Uterus (tissue), 4 donors: ENCODE data around the gene SELENOV. TPM values are rescaled to one million over a fixed set of nuclear protein-coding genes. Genes with fewer than 3 reads are reported as not detected.

Experiments used
- DNase-seq, 2 donors: peaks; one replicate each; pipeline ENCODE4 v3.0.0-alpha.2; 2019 to 2020
- H3K27ac ChIP-seq, 2 donors: fragments of 200-600 bp; sonication (generic); 1 replicate in 1 of 2; 2 replicates in 1 of 2; pipeline ENCODE4 v1.5.1; 2016 to 2018
- H3K27me3 ChIP-seq, 2 donors: fragments of 200-600 bp; sonication (generic); one replicate each; pipeline ENCODE4 v1.5.1; 2018 to 2019; ENCODE audit warnings: control low read depth in 1 of 2
- H3K36me3 ChIP-seq, 2 donors: fragments of 200-600 bp; sonication (generic); one replicate each; pipeline ENCODE4 v1.5.1; 2019; ENCODE audit warnings: control low read depth in 1 of 2
- H3K4me1 ChIP-seq, 2 donors: fragments of 200-600 bp; sonication (generic); one replicate each; pipeline ENCODE4 v1.5.1; 2018 to 2019; ENCODE audit warnings: control low read depth in 1 of 2
- H3K4me3 ChIP-seq, 2 donors: fragments of 200-600 bp; sonication (generic); 1 replicate in 1 of 2; 2 replicates in 1 of 2; pipeline ENCODE4 v1.5.1; 2018 to 2019; ENCODE audit warnings: mild to moderate bottlenecking in 1 of 2
- H3K9me3 ChIP-seq, 2 donors: fragments of 200-600 bp; sonication (generic); one replicate each; pipeline ENCODE4 v1.5.1; 2019; ENCODE audit warnings: control low read depth in 1 of 2
- POLR2A ChIP-seq, 2 donors: fragments of 450-650 bp; IDR thresholded peaks; one replicate each; pipeline ENCODE4 v1.6.1; 2016; ENCODE audit warnings: antibody characterized with exemption in 2 of 2, mild to moderate bottlenecking in 1 of 2, moderate library complexity in 1 of 2
- intact Hi-C: fragments of 100-400 bp; cut with DNase I; formaldehyde crosslinking; loops from one replicate; pipeline ENCODE4 v1.15.1; 2023; ENCODE audit warnings: low total_unique reads
- total RNA-seq, 4 donors: library from RNA; depleted of rRNA in 3 of 4; stranded (reverse); fragments of >200 nt in 3 of 4; gene quantifications; one replicate each; pipeline versions ENCODE4 v1.1.0 to v1.2.4, GENCODE V29; 2014 to 2023
- TF ChIP-seq, protein P1 (sequence below), 4 experiments: fragments of 200-600 bp in 2 of 4; fragments of 450-650 bp in 2 of 4; sonication (generic) in 2 of 4; IDR thresholded peaks; one replicate each; pipeline ENCODE4 v1.5.1; 2016 to 2019; ENCODE audit warnings: antibody characterized with exemption in 4 of 4, mild to moderate bottlenecking in 2 of 4, moderate library complexity in 1 of 4
- donor health status: DM: yes; HTN: yes; CAD: no.

Gene SELENOV
- total RNA-seq, 4 donors from 2014 or later = 0.41 TPM; not detected in 3

DNA sequence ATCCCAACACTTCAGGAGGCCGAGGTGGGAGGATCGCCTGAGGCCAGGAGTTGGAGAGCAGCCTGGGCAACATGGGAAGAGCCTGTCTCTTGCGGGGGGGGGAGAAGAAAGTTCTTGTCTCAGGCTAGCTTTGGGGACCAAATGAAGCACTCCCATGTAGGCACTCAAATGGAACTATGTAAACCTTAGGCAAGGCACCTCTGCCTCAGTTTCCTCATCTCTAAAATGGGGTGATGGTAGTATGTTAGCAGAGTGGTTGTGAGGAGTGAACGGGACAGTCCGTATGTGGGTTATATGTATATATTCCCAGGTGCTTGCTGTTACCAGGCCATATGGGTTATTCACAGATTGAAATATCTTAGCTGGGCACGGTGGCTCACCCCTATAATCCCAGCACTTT, 22.7 kb upstream of the SELENOV start:
- peaks cover under 1 to 7% of the 10 kb centered on the region in 2 donors for H3K27me3 ChIP-seq
- no peak overlapping the region for H3K27ac ChIP-seq
- no peak overlapping the region for H3K4me3 ChIP-seq
- H3K4me1 ChIP-seq = no peaks in the 10 kb centered on the region
- DNase-seq = no peak
- TF ChIP-seq, protein P1, sequence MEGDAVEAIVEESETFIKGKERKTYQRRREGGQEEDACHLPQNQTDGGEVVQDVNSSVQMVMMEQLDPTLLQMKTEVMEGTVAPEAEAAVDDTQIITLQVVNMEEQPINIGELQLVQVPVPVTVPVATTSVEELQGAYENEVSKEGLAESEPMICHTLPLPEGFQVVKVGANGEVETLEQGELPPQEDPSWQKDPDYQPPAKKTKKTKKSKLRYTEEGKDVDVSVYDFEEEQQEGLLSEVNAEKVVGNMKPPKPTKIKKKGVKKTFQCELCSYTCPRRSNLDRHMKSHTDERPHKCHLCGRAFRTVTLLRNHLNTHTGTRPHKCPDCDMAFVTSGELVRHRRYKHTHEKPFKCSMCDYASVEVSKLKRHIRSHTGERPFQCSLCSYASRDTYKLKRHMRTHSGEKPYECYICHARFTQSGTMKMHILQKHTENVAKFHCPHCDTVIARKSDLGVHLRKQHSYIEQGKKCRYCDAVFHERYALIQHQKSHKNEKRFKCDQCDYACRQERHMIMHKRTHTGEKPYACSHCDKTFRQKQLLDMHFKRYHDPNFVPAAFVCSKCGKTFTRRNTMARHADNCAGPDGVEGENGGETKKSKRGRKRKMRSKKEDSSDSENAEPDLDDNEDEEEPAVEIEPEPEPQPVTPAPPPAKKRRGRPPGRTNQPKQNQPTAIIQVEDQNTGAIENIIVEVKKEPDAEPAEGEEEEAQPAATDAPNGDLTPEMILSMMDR (IDR thresholded peaks at IDR 0.05) = no peak
- no peak for TF ChIP-seq POLR2A (IDR thresholded peaks at IDR 0.05)
- intact Hi-C loops = no loop called here
- H3K9me3 ChIP-seq = no peaks in the 10 kb centered on the region
- no peaks in the 10 kb centered on the region for H3K36me3 ChIP-seq

DNA sequence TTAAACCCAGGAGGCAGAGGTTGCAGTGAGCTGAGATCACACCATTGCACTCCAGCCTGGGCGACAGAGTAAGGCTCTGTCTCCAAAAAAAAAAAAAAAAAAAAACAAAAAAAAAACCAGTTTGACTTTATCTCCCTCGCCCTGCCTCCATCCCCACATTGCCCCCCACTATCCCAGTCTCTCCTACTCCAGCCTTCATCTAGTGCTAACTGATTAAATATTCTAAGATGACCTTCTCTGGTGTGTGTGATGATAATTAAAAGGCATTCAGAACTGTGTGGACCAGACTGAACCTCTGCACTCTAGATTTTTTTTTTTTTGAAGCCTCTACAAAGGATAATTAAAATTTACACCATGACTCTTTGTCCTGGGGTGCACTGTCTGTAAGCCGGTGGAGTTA, 22.2 kb upstream of the SELENOV start:
- TF ChIP-seq, protein P1 (IDR thresholded peaks at IDR 0.05) = no peak
- H3K4me1 ChIP-seq = peaks cover 0 to 2% of the 10 kb centered on the region in 2 donors
- H3K4me3 ChIP-seq = no peak overlapping the region
- H3K9me3 ChIP-seq = no peaks in the 10 kb centered on the region
- H3K27ac ChIP-seq = no peak overlapping the region
- peaks cover 6 to 11% of the 10 kb centered on the region in 2 donors for H3K27me3 ChIP-seq
- intact Hi-C loops = no loop called here
- DNase-seq = no peak
- no peaks in the 10 kb centered on the region for H3K36me3 ChIP-seq

GRCh38 chr19:39494661-39495060, 20.3 kb upstream of the SELENOV start:
- intact Hi-C loops = no loop called here
- Histone ChIP-seq H3K9me3 (no peaks in the 10 kb centered on the region), H3K27ac (no peak overlapping the region), H3K4me3 (no peak overlapping the region), H3K36me3 (no peaks in the 10 kb centered on the region), H3K27me3 (peaks cover 16 to 21% of the 10 kb centered on the region in 2 donors), H3K4me1 (peaks cover 0 to 15% of the 10 kb centered on the region in 2 donors)
- no peak for DNase-seq
- TF ChIP-seq POLR2A (IDR thresholded peaks at IDR 0.05) = no peak
- TF ChIP-seq, protein P1 (IDR thresholded peaks at IDR 0.05) = no peak

DNA sequence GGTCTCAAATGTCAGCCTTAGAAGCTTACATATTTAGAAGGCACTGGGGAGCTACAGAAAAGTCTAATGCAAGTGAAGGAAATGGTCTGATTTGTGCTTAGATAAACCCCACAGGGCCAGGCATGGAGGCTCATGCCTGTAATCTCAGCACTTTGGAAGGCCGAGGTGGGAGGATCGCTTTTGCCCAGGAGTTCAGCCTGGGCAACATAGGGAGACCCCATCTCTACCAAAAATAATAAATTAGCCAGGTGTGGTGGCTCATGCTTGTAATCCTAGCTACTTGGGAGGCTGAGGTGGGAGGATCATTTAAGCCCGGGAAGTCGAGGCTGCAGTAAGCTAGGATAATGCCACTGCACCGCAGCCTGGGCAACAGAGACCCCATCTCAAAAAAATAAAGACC, 18.9 kb upstream of the SELENOV start:
- Histone ChIP-seq H3K36me3 (no peaks in the 10 kb centered on the region), H3K27me3 (peaks cover 16 to 21% of the 10 kb centered on the region in 2 donors), H3K4me1 (peaks cover 0 to 15% of the 10 kb centered on the region in 2 donors), H3K27ac (no peak overlapping the region), H3K4me3 (no peak overlapping the region), H3K9me3 (no peaks in the 10 kb centered on the region)
- intact Hi-C loops = no loop called here
- DNase-seq = no peak
- TF ChIP-seq, protein P1 (IDR thresholded peaks at IDR 0.05) = no peak
- no peak for TF ChIP-seq POLR2A (IDR thresholded peaks at IDR 0.05)

DNA sequence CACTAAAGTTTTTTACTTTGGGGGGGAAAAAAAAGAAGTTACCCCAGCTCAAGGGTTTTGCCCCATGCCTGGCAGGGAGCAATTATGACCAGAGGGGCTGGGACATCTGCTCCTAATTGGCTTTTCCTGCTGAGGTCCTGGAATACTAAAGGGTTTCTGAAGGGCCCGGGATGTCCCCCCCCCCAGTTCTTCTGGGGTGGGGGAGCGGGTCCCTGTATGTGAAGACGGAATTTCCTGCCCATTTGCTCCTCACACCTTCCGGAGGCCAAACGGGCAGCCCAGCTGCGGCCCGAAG, 17.3 kb upstream of the SELENOV start:
- no peak for TF ChIP-seq POLR2A (IDR thresholded peaks at IDR 0.05)
- TF ChIP-seq, protein P1 (IDR thresholded peaks at IDR 0.05) = no peak
- H3K27me3 ChIP-seq = peaks cover 16 to 21% of the 10 kb centered on the region in 2 donors
- intact Hi-C loops = no loop called here

More for the DNA sequence above, 17.3 kb upstream of the SELENOV start:
- no peak overlapping the region for H3K27ac ChIP-seq
- H3K4me1 ChIP-seq = peaks cover 0 to 15% of the 10 kb centered on the region in 2 donors
- H3K4me3 ChIP-seq = no peak overlapping the region
- no peak for DNase-seq
- no peaks in the 10 kb centered on the region for H3K36me3 ChIP-seq
- H3K9me3 ChIP-seq = no peaks in the 10 kb centered on the region
